ENCODE data around the gene RALGAPA1.
"Not testable (repeated sequence)": the region's sequence is repeated elsewhere in the genome, so short reads cannot be mapped to it uniquely, and the experiment has no call there.

The RALGAPA1 gene

GRCh38 chr14:35619998-35620397, 189.1 kb downstream of the RALGAPA1 start:
- DNase-seq, result not testable (repeated sequence)

DNA sequence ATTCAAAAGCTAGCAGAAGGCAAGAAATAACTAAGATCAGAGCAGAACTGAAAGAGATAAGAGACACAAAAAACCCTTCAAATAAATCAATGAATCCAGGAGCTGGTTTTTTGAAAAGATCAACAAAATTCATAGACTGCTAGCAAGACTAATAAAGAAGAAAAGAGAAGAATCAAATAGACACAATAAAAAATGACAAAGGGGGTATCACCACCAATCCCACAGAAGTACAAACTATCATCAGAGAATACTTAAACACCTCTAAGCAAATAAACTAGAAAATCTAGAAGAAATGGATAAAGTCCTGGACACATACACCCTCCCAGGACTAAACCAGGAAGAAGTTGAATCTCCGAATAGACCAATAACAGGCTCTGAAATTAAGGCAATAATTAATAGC, 189.6 kb downstream of the RALGAPA1 start:
- DNase-seq, result not testable (repeated sequence)

DNA sequence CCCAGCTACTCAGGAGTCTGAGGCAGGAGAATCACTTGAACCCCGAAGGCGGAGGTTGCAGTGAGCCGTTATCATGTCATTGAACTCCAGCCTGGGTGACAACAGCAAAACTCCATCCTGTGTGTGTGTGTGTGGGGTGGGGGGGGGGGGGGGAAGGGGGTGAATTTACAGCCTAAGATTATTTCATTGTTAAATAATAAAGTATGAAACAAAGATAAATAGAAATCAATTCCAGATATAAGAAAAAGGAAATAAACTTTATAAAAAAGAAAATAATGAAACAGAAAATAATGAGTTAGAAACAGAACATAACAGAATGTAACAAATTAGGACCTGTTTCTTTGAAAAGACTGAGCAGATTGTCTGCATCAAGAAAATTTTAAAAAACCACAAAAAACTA, 191.6 kb downstream of the RALGAPA1 start:
- no peak for DNase-seq

GRCh38 chr14:35607380-35607779, 201.7 kb downstream of the RALGAPA1 start:
- DNase-seq, result no peak

DNA sequence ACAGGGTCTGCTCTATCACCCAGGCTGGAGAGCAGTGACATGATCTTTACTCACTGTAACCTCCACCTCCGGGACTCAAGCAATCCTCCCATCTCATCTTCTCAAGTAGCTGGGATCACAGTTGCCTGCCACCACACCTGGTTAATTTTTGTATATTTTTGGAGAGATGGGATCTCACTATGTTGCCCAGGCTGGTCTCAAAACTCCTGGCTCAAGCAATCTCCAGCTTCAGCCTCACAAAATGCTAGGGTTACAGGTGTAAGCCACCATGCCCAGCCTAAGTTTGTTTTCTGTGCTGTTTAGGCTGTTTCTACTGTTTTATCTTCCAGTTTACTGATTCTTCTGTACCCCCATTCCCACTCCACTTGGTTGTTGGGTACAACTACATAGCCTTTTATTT, 208.8 kb downstream of the RALGAPA1 start:
- no peak for DNase-seq

DNA sequence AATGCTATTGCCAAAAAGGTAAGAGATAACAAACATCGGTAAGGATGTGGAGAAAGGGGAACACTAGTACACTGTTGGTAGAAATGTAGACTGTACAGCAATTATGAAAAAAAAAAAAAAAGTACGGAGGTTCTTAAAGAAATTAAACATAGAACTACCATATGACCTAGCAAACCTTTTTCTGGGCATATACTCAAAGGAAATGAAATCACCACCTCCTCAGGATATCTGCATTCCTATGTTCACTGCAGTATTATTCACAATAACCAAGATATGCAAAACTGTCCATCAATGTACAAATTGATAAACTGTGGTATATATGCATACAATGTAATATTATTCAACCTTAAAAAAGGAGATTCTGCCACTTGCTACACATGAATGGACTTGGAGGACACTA, 214.5 kb downstream of the RALGAPA1 start:
- no peak for DNase-seq

DNA sequence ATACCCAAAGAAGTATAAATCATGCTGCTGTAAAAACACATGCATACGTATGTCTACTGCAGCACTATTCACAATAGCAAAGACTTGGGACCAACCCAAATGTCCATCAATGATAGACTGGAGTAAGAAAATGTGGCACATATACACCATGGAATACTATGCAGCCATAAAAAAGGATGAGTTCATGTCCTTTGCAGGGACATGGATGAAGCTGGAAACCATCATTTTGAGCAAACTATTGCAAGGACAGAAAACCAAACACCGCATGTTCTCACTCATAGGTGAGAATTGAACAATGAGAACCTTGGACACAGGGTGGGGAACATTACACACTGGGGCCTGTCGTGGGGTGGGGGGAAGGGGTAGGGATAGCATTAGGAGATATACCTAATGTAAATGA, 221.7 kb downstream of the RALGAPA1 start:
- not testable (repeated sequence) for DNase-seq

- no peak for DNase-seq
Measured at GRCh38 chr14:35578639-35579038, 230.5 kb downstream of the RALGAPA1 start.

- DNase-seq, result no peak
Measured at GRCh38 chr14:35578135-35578534, 231.0 kb downstream of the RALGAPA1 start.

GRCh38 chr14:35576856-35577255, 232.2 kb downstream of the RALGAPA1 start:
- DNase-seq, result no peak

GRCh38 chr14:35576260-35576659, 232.8 kb downstream of the RALGAPA1 start:
- DNase-seq, result no peak

GRCh38 chr14:35573911-35574310, 235.2 kb downstream of the RALGAPA1 start:
- no peak for DNase-seq

DNA sequence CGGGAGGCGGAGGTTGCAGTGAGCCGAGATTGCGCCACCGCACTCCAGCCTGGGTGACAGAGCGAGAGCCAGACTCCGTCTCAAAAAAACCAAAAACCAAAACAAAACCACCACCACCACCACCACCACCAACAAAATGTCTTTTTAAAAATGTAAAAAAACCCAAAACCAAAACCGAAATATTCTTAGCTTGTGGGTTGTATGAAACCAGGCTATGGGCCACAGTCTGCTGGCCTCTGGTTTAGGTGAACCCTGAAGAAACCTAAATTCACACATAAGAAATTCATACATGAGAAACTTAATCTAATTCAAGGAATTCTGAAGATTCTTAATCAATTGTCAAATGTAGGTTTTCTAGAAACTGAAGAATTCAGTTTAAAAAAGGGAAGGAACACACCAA, 237.5 kb downstream of the RALGAPA1 start:
- DNase-seq, result no peak

DNA sequence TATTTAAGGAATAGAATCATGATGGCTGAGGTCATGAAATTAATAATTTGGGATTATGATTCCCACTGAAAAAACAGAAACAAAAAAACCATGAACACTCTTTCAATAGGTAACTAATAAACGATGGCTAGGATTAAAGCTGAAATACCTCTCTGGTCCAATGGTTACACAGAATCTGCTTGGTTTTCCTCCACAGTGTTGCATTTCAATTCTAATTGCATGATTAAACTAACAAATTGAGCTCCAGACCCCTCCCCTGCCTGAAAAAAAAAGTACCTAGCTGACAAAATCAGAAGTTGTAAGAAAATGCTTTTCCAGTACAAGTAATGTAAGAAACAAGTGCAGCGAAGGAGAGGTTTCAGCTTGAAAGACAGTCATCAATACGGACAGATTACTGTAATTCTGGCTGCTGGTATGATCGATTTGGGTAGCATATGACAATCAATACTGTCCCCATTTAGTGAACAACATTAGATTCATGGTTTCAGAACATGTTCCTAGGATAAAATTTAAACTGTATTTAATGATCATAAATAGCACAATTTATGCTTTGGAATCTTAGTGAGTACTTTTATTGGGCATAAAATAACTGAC, 243.1 kb downstream of the RALGAPA1 start:
- no peak for DNase-seq

- DNase-seq, result no peak
Measured at GRCh38 chr14:35558680-35559079, 250.4 kb downstream of the RALGAPA1 start.

- DNase-seq, result no peak
Measured at GRCh38 chr14:35557221-35557747, 251.8 kb downstream of the RALGAPA1 start.

- DNase-seq, result no peak
Measured at GRCh38 chr14:35556548-35556947, 252.5 kb downstream of the RALGAPA1 start.

GRCh38 chr14:35553808-35554207, 255.3 kb downstream of the RALGAPA1 start:
- DNase-seq, result no peak

DNA sequence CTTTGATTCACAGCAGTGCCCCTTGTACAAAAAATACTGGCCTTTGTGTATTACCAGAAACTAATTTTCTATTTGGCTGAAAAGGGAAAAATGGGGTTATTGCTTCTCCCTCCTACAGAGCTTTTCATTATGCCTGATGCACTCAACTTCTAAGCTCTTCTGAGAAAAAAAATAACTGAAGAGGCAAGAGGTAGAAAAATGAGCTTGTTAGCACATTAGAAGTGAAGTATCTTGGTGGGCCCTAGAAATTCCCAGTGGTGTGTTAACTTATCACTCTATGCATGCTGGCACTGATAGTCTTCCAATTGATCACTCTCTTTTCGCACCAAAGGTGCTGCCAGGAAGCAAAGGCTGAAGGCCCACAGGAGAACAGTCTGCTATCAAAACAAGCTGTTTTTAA, 258.0 kb downstream of the RALGAPA1 start:
- no peak for DNase-seq

- no peak for DNase-seq
Measured at GRCh38 chr14:35549551-35549950, 259.5 kb downstream of the RALGAPA1 start.

GRCh38 chr14:35543006-35543405, 266.1 kb downstream of the RALGAPA1 start:
- DNase-seq, result no peak

DNA sequence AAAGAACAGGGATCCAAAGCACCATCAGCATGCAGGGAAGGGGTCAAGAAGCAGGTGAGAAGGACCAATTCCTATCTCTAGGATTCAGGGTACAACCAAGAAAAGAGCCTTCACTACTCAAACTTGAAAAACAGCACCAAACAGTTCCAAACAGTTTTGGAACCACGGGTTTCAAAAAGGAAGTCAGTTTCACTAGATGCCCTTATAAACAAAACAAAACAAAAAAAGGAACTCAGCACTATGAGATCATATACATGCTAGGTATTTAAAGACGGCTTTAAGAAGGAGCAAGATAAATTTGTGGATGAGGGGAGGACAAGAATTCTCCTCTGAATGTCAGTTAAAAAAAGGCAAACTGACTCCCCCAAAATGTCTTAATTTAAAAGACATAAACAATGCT, 269.1 kb downstream of the RALGAPA1 start:
- peak in 1 of 5 donors; percentile 4 for DNase-seq

DNA sequence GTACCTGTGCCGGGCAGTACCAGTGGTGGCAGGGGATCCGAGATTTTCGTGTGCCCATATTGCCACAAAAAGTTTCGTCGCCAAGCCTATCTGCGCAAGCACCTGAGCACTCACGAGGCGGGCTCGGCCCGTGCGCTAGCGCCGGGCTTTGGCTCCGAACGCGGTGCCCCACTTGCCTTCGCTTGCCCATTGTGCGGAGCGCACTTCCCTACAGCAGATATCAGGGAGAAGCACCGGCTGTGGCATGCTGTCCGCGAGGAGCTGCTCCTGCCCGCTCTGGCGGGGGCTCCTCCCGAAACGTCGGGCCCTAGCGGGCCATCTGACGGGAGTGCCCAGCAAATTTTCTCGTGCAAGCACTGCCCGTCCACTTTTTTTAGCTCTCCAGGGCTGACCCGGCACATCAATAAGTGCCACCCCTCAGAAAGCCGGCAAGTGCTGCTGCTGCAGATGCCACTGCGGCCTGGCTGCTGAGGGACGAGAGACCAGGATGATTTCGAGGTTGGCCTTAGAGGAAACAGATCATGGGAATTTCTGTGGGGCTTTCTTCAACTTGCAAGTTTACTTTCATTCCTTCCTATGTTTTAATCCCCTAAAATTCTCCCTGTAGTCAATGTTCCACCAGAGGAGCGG, 273.5 kb downstream of the RALGAPA1 start:
- DNase-seq, result no peak

GRCh38 chr14:35534873-35535482, 274.1 kb downstream of the RALGAPA1 start:
- DNase-seq, result peak in 4 of 5 donors; percentile 36 to 59 (median 44)

Measured in T-helper 1 cell (primary cell).